ENCODE measurements around the gene NUB1. TPM values are rescaled to one million over a fixed set of nuclear protein-coding genes. Genes with fewer than 3 reads are reported as not detected.

Gene NUB1
- total RNA-seq, 1 experiment from 2014 or later, result 40.0 TPM

GRCh38 chr7:151371266-151371665 lies 29.7 kb downstream of the NUB1 start:
- no peak for DNase-seq
- Histone ChIP-seq H3K27ac (ENCODE audit: low read length) (no peak overlapping the region), H3K4me2 (ENCODE audit: low read depth, low read length, poor library complexity, severe bottlenecking) (no peak overlapping the region), H2AFZ (ENCODE audit: low read length) (no peak overlapping the region), H3K36me3 (ENCODE audit: insufficient read depth, low read length) (peaks cover 8% of the 10 kb centered on the region), H3K9me3 (ENCODE audit: low read length) (no peaks in the 10 kb centered on the region), H3K9ac (ENCODE audit: low read length) (no peak overlapping the region), H3K4me1 (ENCODE audit: low read length) (no peaks in the 10 kb centered on the region), H4K20me1 (ENCODE audit: insufficient read depth, low read depth, low read length) (no peaks in the 10 kb centered on the region), H3K4me3 (ENCODE audit: low read length) (no peak overlapping the region), H3K79me2 (ENCODE audit: low read length) (no peaks in the 10 kb centered on the region), H3K9me2 (replicated peaks; ENCODE audit: insufficient read depth, low read length) (no peaks in the 10 kb centered on the region), H3K27me3 (ENCODE audit: low read length) (no peaks in the 10 kb centered on the region)

DNA sequence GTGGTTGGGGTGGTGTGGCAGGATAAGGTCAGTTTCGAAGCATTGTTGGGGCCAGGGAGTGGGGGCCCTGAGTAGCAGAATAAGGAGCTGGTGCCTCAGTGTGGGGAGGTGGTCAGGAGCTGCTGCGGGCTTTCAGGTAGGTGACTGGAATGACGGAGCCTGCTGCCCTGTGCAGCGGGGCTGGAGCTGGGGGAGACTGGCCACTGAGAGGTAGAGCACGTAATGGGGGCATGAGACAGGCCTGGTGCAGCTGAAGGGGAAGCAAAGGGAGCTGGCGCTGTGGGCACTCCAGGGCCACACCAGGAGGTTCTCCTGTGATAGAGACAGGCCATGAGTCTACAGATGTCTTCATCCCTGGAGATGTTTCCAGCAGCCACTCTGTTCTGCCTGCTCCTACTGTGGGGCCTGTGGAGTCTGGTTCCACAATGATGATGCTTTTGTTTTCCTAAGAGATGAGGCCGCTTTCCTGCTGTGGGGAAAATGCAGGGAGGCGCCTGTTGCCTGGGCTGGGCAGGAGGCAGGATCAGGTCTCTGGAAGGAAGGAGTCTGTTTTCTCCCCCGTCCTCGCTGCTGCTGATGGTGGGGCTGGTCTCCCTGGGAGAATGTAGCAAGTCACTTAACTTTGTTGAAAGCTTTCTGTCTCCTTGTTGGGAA lies 31.1 kb downstream of the NUB1 start:
- DNase-seq, result no peak

GRCh38 chr7:151373599-151373998 lies 32.0 kb downstream of the NUB1 start:
- Histone ChIP-seq H3K4me2 (ENCODE audit: low read depth, low read length, poor library complexity, severe bottlenecking) (no peak overlapping the region), H3K9ac (ENCODE audit: low read length) (no peak overlapping the region), H3K79me2 (ENCODE audit: low read length) (no peaks in the 10 kb centered on the region), H4K20me1 (ENCODE audit: insufficient read depth, low read depth, low read length) (no peaks in the 10 kb centered on the region), H3K4me1 (ENCODE audit: low read length) (no peaks in the 10 kb centered on the region), H3K9me3 (ENCODE audit: low read length) (no peaks in the 10 kb centered on the region), H3K27me3 (ENCODE audit: low read length) (no peaks in the 10 kb centered on the region), H3K4me3 (ENCODE audit: low read length) (no peak overlapping the region), H3K36me3 (ENCODE audit: insufficient read depth, low read length) (peaks cover 4% of the 10 kb centered on the region), H2AFZ (ENCODE audit: low read length) (no peak overlapping the region), H3K9me2 (replicated peaks; ENCODE audit: insufficient read depth, low read length) (no peaks in the 10 kb centered on the region), H3K27ac (ENCODE audit: low read length) (no peak overlapping the region)
- DNase-seq, result no peak

More for the DNA sequence above, 31.1 kb downstream of the NUB1 start:
- Histone ChIP-seq H3K36me3 (ENCODE audit: insufficient read depth, low read length) (peaks cover 8% of the 10 kb centered on the region), H4K20me1 (ENCODE audit: insufficient read depth, low read depth, low read length) (no peaks in the 10 kb centered on the region), H3K27ac (ENCODE audit: low read length) (no peak overlapping the region), H2AFZ (ENCODE audit: low read length) (no peak overlapping the region), H3K9me2 (replicated peaks; ENCODE audit: insufficient read depth, low read length) (no peaks in the 10 kb centered on the region), H3K9me3 (ENCODE audit: low read length) (no peaks in the 10 kb centered on the region), H3K79me2 (ENCODE audit: low read length) (no peaks in the 10 kb centered on the region), H3K27me3 (ENCODE audit: low read length) (no peaks in the 10 kb centered on the region), H3K4me1 (ENCODE audit: low read length) (no peaks in the 10 kb centered on the region), H3K4me2 (ENCODE audit: low read depth, low read length, poor library complexity, severe bottlenecking) (no peak overlapping the region), H3K4me3 (ENCODE audit: low read length) (no peak overlapping the region), H3K9ac (ENCODE audit: low read length) (no peak overlapping the region)

GRCh38 chr7:151374139-151374538 lies 32.5 kb downstream of the NUB1 start:
- no peak overlapping the region for H2AFZ ChIP-seq (ENCODE audit: low read length)
- no peak overlapping the region for H3K9ac ChIP-seq (ENCODE audit: low read length)
- H3K9me2 ChIP-seq (replicated peaks; ENCODE audit: insufficient read depth, low read length), result no peaks in the 10 kb centered on the region
- H4K20me1 ChIP-seq (ENCODE audit: insufficient read depth, low read depth, low read length), result no peaks in the 10 kb centered on the region
- no peak overlapping the region for H3K27ac ChIP-seq (ENCODE audit: low read length)
- H3K4me2 ChIP-seq (ENCODE audit: low read depth, low read length, poor library complexity, severe bottlenecking), result no peak overlapping the region
- H3K4me1 ChIP-seq (ENCODE audit: low read length), result no peaks in the 10 kb centered on the region
- peaks cover 2% of the 10 kb centered on the region; the same call in 1 of the 2 replicates for H3K36me3 ChIP-seq (ENCODE audit: insufficient read depth, low read length)
- H3K79me2 ChIP-seq (ENCODE audit: low read length), result no peaks in the 10 kb centered on the region
- DNase-seq, result no peak
- no peaks in the 10 kb centered on the region for H3K27me3 ChIP-seq (ENCODE audit: low read length)
- H3K9me3 ChIP-seq (ENCODE audit: low read length), result no peaks in the 10 kb centered on the region
- no peak overlapping the region for H3K4me3 ChIP-seq (ENCODE audit: low read length)

DNA sequence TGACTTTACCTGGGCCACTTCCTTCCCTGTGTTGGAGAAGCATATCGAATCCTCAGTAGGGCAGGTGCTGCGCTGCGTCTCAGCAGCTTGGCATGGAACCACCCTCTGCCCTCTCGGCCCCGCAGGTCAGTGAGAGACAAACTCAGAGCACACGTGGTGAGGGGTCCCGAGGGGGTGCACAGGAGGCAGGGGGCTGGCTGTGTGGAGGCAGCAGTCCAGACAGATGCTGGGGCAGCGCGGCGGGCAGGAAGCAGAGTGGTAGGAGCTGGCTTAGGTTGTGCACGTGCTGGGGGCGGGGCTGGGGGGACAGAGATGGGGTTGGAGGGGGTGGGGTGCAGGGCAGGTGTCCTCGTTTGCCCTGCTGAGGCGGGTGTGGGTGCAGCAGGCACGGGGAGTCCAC lies 33.1 kb downstream of the NUB1 start:
- DNase-seq, result no peak
- H3K79me2 ChIP-seq (ENCODE audit: low read length), result no peaks in the 10 kb centered on the region
- no peaks in the 10 kb centered on the region for H3K4me1 ChIP-seq (ENCODE audit: low read length)
- H3K36me3 ChIP-seq (ENCODE audit: insufficient read depth, low read length), result peaks cover 2% of the 10 kb centered on the region; the same call in 1 of the 2 replicates
- H3K9me2 ChIP-seq (replicated peaks; ENCODE audit: insufficient read depth, low read length), result no peaks in the 10 kb centered on the region
- H2AFZ ChIP-seq (ENCODE audit: low read length), result no peak overlapping the region
- no peak overlapping the region for H3K27ac ChIP-seq (ENCODE audit: low read length)
- no peaks in the 10 kb centered on the region for H4K20me1 ChIP-seq (ENCODE audit: insufficient read depth, low read depth, low read length)
- no peak overlapping the region for H3K4me3 ChIP-seq (ENCODE audit: low read length)
- no peak overlapping the region for H3K4me2 ChIP-seq (ENCODE audit: low read depth, low read length, poor library complexity, severe bottlenecking)
- H3K9me3 ChIP-seq (ENCODE audit: low read length), result no peaks in the 10 kb centered on the region
- no peak overlapping the region for H3K9ac ChIP-seq (ENCODE audit: low read length)
- H3K27me3 ChIP-seq (ENCODE audit: low read length), result no peaks in the 10 kb centered on the region

DNA sequence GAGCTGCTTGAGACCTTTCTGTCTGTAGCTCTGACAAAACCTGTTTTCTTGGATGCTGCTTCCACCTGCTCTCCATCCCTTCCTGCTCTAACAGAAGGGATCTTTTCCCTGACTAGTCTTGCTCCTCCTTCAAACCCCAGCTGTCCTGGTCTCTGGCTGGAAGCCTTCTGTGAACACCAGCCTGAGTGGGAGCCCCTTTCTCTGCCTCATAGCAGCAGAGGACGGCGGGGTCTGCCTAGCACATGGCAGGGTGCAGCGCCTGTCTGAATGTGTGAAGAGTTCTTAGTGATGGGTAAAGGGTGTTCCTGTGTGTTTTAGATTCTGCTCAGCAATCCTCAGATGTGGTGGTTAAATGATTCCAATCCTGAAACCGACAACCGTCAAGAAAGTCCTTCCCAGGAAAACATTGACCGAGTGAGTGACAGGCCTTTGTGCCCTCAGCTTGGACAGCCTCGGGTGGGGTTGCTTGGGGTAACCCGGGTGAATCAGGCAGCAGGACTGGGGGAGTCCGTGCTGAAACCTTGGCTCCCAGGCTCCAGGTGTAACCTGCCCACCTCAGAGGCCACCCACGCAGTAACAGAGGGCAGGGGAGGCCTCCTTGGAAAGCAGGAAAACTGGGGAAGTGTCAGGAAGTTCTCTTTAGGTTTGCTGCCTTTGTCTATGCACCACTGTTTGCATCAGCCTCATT lies 34.1 kb downstream of the NUB1 start:
- H3K9me3 ChIP-seq (ENCODE audit: low read length), result no peaks in the 10 kb centered on the region
- H3K9me2 ChIP-seq (replicated peaks; ENCODE audit: insufficient read depth, low read length), result no peaks in the 10 kb centered on the region
- H2AFZ ChIP-seq (ENCODE audit: low read length), result no peak overlapping the region
- H3K9ac ChIP-seq (ENCODE audit: low read length), result no peak overlapping the region
- H3K4me2 ChIP-seq (ENCODE audit: low read depth, low read length, poor library complexity, severe bottlenecking), result no peak overlapping the region
- no peaks in the 10 kb centered on the region for H3K79me2 ChIP-seq (ENCODE audit: low read length)
- peaks cover 2% of the 10 kb centered on the region; the same call in 1 of the 2 replicates for H3K36me3 ChIP-seq (ENCODE audit: insufficient read depth, low read length)
- H3K4me3 ChIP-seq (ENCODE audit: low read length), result no peak overlapping the region
- no peaks in the 10 kb centered on the region for H4K20me1 ChIP-seq (ENCODE audit: insufficient read depth, low read depth, low read length)
- DNase-seq, result no peak
- H3K27ac ChIP-seq (ENCODE audit: low read length), result no peak overlapping the region
- H3K4me1 ChIP-seq (ENCODE audit: low read length), result peaks cover 4% of the 10 kb centered on the region
- no peaks in the 10 kb centered on the region for H3K27me3 ChIP-seq (ENCODE audit: low read length)

DNA sequence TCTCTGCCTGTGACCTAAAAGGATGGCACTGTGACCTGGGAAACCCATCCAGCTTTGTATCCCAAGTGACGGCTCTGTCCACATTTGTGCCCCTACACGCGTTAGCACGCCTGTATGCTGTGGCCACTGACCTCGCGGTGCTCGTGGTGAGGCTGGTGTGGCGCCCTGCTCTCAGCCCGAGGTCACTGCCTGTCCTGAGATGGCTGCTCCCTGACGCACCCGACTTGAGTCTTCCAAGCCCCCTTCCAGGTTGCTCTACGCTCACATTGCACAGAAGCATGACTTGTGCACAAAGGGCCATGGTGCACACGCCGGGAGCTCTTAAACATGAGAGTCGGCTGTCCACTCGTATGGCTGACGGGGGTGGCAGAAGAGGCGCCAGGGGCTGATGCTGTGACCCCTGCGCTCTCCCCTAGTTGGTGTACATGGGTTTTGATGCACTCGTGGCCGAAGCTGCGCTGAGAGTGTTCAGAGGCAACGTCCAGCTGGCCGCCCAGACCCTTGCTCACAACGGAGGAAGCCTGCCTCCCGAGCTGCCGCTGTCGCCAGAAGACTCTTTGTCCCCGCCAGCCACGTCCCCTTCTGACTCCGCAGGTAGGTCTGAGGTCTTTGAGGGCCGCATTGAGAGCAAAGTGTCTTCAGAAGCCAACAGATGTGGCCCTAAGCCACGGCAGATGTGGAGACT lies 34.7 kb downstream of the NUB1 start:
- no peak for DNase-seq
- Histone ChIP-seq H4K20me1 (ENCODE audit: insufficient read depth, low read depth, low read length) (no peaks in the 10 kb centered on the region), H3K9me2 (replicated peaks; ENCODE audit: insufficient read depth, low read length) (no peaks in the 10 kb centered on the region), H3K9ac (ENCODE audit: low read length) (no peak overlapping the region), H3K4me3 (ENCODE audit: low read length) (no peak overlapping the region), H3K9me3 (ENCODE audit: low read length) (no peaks in the 10 kb centered on the region), H2AFZ (ENCODE audit: low read length) (no peak overlapping the region), H3K27me3 (ENCODE audit: low read length) (no peaks in the 10 kb centered on the region), H3K4me1 (ENCODE audit: low read length) (peaks cover 11% of the 10 kb centered on the region), H3K79me2 (ENCODE audit: low read length) (no peaks in the 10 kb centered on the region), H3K4me2 (ENCODE audit: low read depth, low read length, poor library complexity, severe bottlenecking) (no peak overlapping the region), H3K27ac (ENCODE audit: low read length) (no peak overlapping the region), H3K36me3 (ENCODE audit: insufficient read depth, low read length) (no peaks in the 10 kb centered on the region; the same call in 1 of the 2 replicates)

GRCh38 chr7:151377406-151377805 lies 35.8 kb downstream of the NUB1 start:
- Histone ChIP-seq H3K36me3 (ENCODE audit: insufficient read depth, low read length) (no peaks in the 10 kb centered on the region; the same call in 1 of the 2 replicates), H3K79me2 (ENCODE audit: low read length) (no peaks in the 10 kb centered on the region), H3K9ac (ENCODE audit: low read length) (no peak overlapping the region), H2AFZ (ENCODE audit: low read length) (no peak overlapping the region), H3K9me3 (ENCODE audit: low read length) (no peaks in the 10 kb centered on the region), H3K4me3 (ENCODE audit: low read length) (no peak overlapping the region), H3K27me3 (ENCODE audit: low read length) (no peaks in the 10 kb centered on the region), H3K4me2 (ENCODE audit: low read depth, low read length, poor library complexity, severe bottlenecking) (no peak overlapping the region), H3K9me2 (replicated peaks; ENCODE audit: insufficient read depth, low read length) (no peaks in the 10 kb centered on the region), H3K27ac (ENCODE audit: low read length) (no peak overlapping the region), H3K4me1 (ENCODE audit: low read length) (peaks cover 13% of the 10 kb centered on the region), H4K20me1 (ENCODE audit: insufficient read depth, low read depth, low read length) (no peaks in the 10 kb centered on the region)
- no peak for DNase-seq

All from Karpas-422 (cell line).